Smooth muscle cell (in vitro differentiated cells): Measurements from ENCODE around the gene RIMKLB. TPM values are rescaled to one million over a fixed set of nuclear protein-coding genes. Genes with fewer than 3 reads are reported as not detected.
"Not testable (repeated sequence)": the region's sequence is repeated elsewhere in the genome, so short reads cannot be mapped to it uniquely, and the experiment has no call there.

Experiments used
- DNase-seq: peaks from one replicate; lab custom pipeline; 2025; ENCODE audit not compliant: unreplicated experiment; lab: John Stamatoyannopoulos, UW
- H2AFZ ChIP-seq: fragments of 200-600 bp; sonication (generic); 2 replicates; pipeline ENCODE4 v1.6.0; 2016; ENCODE audit warnings: antibody characterized with exemption, low read depth, mild to moderate bottlenecking
- H3F3A ChIP-seq: fragments of 200-600 bp; sonication (generic); 2 replicates; pipeline ENCODE4 v1.6.0; 2017; ENCODE audit warnings: antibody characterized with exemption, low read depth
- H3K27ac ChIP-seq: fragments of 200-600 bp; sonication (generic); 2 replicates; pipeline ENCODE4 v1.5.1; 2016; ENCODE audit warnings: low read depth, mild to moderate bottlenecking
- H3K27me3 ChIP-seq: fragments of 200-600 bp; sonication (generic); 2 replicates; pipeline ENCODE4 v1.6.1; 2016; ENCODE audit warnings: low read depth, mild to moderate bottlenecking
- H3K36me3 ChIP-seq: fragments of 200-600 bp; sonication (generic); 2 replicates; pipeline ENCODE4 v1.5.1; 2016; ENCODE audit warnings: low read depth
- H3K4me1 ChIP-seq: fragments of 200-600 bp; sonication (generic); 2 replicates; pipeline ENCODE4 v1.5.1; 2016; ENCODE audit warnings: low read depth
- H3K4me2 ChIP-seq: fragments of 200-600 bp; sonication (generic); 2 replicates; pipeline ENCODE4 v1.6.0; 2016; ENCODE audit warnings: mild to moderate bottlenecking
- H3K4me3 ChIP-seq: fragments of 200-600 bp; sonication (generic); 2 replicates; pipeline ENCODE4 v1.5.1; 2016; ENCODE audit warnings: mild to moderate bottlenecking
- H3K79me2 ChIP-seq: fragments of 200-600 bp; sonication (generic); 2 replicates; pipeline ENCODE4 v1.6.0; 2016; ENCODE audit warnings: low read depth, mild to moderate bottlenecking
- H3K9ac ChIP-seq: fragments of 200-600 bp; sonication (generic); 2 replicates; pipeline ENCODE4 v1.6.0; 2016; ENCODE audit warnings: low read depth
- H3K9me3 ChIP-seq: fragments of 200-600 bp; sonication (generic); replicated peaks from 2 replicates; pipeline ENCODE4 v1.5.1; 2016; ENCODE audit warnings: low read depth
- H4K20me1 ChIP-seq: fragments of 200-600 bp; sonication (generic); 2 replicates; pipeline ENCODE4 v1.6.0; 2016; ENCODE audit warnings: low read depth
- CTCF ChIP-seq: fragments of 200-600 bp; sonication (generic); IDR thresholded peaks from 2 replicates; pipeline ENCODE4 v1.5.1; 2017; ENCODE audit warnings: borderline replicate concordance, mild to moderate bottlenecking, antibody characterized with exemption; ENCODE audit not compliant: insufficient read depth, poor library complexity, severe bottlenecking
- WGBS: methylation state at CpG from one replicate; pipeline ENCODE4 v1.1.7; 2016; ENCODE audit warnings: low lambda C conversion rate; 5-methylcytosine and 5-hydroxymethylcytosine counted together
- polyA plus RNA-seq: library from polyadenylated mRNA; unstranded; fragments of >200 nt; fragmentation: Nextera tagmentation; extraction: Ambion mirVana; gene quantifications from 2 replicates; pipeline ENCODE4 v1.2.1, GENCODE V29; 2016
- total RNA-seq: library from RNA; depleted of rRNA; stranded (reverse); fragments of >200 nt; gene quantifications from 2 replicates; pipeline ENCODE4 v1.2.3, GENCODE V29; 2014

Gene RIMKLB
- total and polyA plus RNA-seq, 2 experiments from 2014 or later = 11.9 to 32.1 TPM

GRCh38 chr12:8784290-8784888, 86.6 kb downstream of the RIMKLB start:
- H3K4me1 ChIP-seq = no peaks in the 10 kb centered on the region
- no peak overlapping the region for H3K4me2 ChIP-seq
- no peak overlapping the region for H2AFZ ChIP-seq
- no peak for DNase-seq
- no peaks in the 10 kb centered on the region for H3K79me2 ChIP-seq
- H3K9ac ChIP-seq = no peak overlapping the region
- H3K27me3 ChIP-seq = no peaks in the 10 kb centered on the region
- no peak for TF ChIP-seq CTCF
- no peaks in the 10 kb centered on the region for H3F3A ChIP-seq
- H3K9me3 ChIP-seq = no peaks in the 10 kb centered on the region
- no peak overlapping the region for H3K27ac ChIP-seq
- no peaks in the 10 kb centered on the region for H4K20me1 ChIP-seq
- H3K36me3 ChIP-seq = no peaks in the 10 kb centered on the region
- H3K4me3 ChIP-seq = no peak overlapping the region

- no peak for DNase-seq
- 96% methylated on average over 4 of the region's 4 CpGs for WGBS
Measured at GRCh38 chr12:8785499-8785898, 87.7 kb downstream of the RIMKLB start.

GRCh38 chr12:8787206-8787605, 89.4 kb downstream of the RIMKLB start:
- H3K79me2 ChIP-seq, H3K27me3 ChIP-seq, DNase-seq, H3K4me1 ChIP-seq, H3K27ac ChIP-seq, H3F3A ChIP-seq, H3K9ac ChIP-seq, H3K36me3 ChIP-seq, H3K4me3 ChIP-seq, H4K20me1 ChIP-seq, H3K4me2 ChIP-seq, H2AFZ ChIP-seq, H3K9me3 ChIP-seq: not testable (repeated sequence)
- 97% methylated on average over 21 of the region's 28 CpGs for WGBS

More at GRCh38 chr12:8785499-8785898, 87.7 kb downstream of the RIMKLB start:
- Histone ChIP-seq H2AFZ (no peak overlapping the region), H3K4me3 (no peak overlapping the region), H3K79me2 (no peaks in the 10 kb centered on the region), H3K9me3 (no peaks in the 10 kb centered on the region), H3K4me1 (no peaks in the 10 kb centered on the region), H4K20me1 (no peaks in the 10 kb centered on the region), H3K36me3 (no peaks in the 10 kb centered on the region), H3K27ac (no peak overlapping the region), H3F3A (no peaks in the 10 kb centered on the region), H3K4me2 (no peak overlapping the region), H3K27me3 (no peaks in the 10 kb centered on the region), H3K9ac (no peak overlapping the region)
- TF ChIP-seq CTCF = no peak

GRCh38 chr12:8788706-8789105, 90.9 kb downstream of the RIMKLB start:
- H3F3A ChIP-seq, DNase-seq, H3K4me1 ChIP-seq, H3K27me3 ChIP-seq, H3K9ac ChIP-seq, H3K27ac ChIP-seq, H3K9me3 ChIP-seq, H3K36me3 ChIP-seq, H4K20me1 ChIP-seq, H3K79me2 ChIP-seq: not testable (repeated sequence)
- H3K4me2 ChIP-seq = peak overlapping the region; percentile 92
- peak overlapping the region; percentile 91 for H2AFZ ChIP-seq
- 3% methylated on average over 10 of the region's 13 CpGs for WGBS
- peak overlapping the region; percentile 70 for H3K4me3 ChIP-seq

GRCh38 chr12:8789341-8790013, 91.7 kb downstream of the RIMKLB start:
- not testable (repeated sequence) for H3F3A ChIP-seq, H4K20me1 ChIP-seq, DNase-seq, H3K9me3 ChIP-seq, H3K36me3 ChIP-seq, H3K4me1 ChIP-seq, H3K79me2 ChIP-seq, H3K27ac ChIP-seq, H3K9ac ChIP-seq, H3K27me3 ChIP-seq
- WGBS = 34% methylated on average over 13 of the region's 13 CpGs
- Histone ChIP-seq H3K4me2 (peak overlapping the region; percentile 92), H2AFZ (peak overlapping the region; percentile 91), H3K4me3 (peak overlapping the region; percentile 70)

GRCh38 chr12:8793226-8793625, 95.4 kb downstream of the RIMKLB start:
- H3K9ac ChIP-seq, H3K4me3 ChIP-seq, H3K79me2 ChIP-seq, H3K9me3 ChIP-seq, H3K4me1 ChIP-seq, DNase-seq, H4K20me1 ChIP-seq, H3K4me2 ChIP-seq, H3F3A ChIP-seq, H3K27ac ChIP-seq, H2AFZ ChIP-seq, H3K36me3 ChIP-seq, H3K27me3 ChIP-seq: not testable (repeated sequence)
- WGBS = 94% methylated on average over 4 of the region's 4 CpGs

GRCh38 chr12:8794611-8795010, 96.8 kb downstream of the RIMKLB start:
- not testable (repeated sequence) for H3K4me3 ChIP-seq, H3K79me2 ChIP-seq, H3K4me1 ChIP-seq, H3K27me3 ChIP-seq, DNase-seq, H3K4me2 ChIP-seq, H3K36me3 ChIP-seq, H3F3A ChIP-seq, H2AFZ ChIP-seq, H3K9ac ChIP-seq, H3K9me3 ChIP-seq, H4K20me1 ChIP-seq, H3K27ac ChIP-seq
- 89% methylated on average over 21 of the region's 21 CpGs for WGBS
